ENCODE results near the gene DNAJC13. TPM values are rescaled to one million over a fixed set of nuclear protein-coding genes. Genes with fewer than 3 reads are reported as not detected.
A peak's percentile ranks its signal among the peaks of the same experiment; 100 is the strongest.
"Not testable (repeated sequence)": the region's sequence is repeated elsewhere in the genome, so short reads cannot be mapped to it uniquely, and the experiment has no call there.

Gene DNAJC13, protein sequence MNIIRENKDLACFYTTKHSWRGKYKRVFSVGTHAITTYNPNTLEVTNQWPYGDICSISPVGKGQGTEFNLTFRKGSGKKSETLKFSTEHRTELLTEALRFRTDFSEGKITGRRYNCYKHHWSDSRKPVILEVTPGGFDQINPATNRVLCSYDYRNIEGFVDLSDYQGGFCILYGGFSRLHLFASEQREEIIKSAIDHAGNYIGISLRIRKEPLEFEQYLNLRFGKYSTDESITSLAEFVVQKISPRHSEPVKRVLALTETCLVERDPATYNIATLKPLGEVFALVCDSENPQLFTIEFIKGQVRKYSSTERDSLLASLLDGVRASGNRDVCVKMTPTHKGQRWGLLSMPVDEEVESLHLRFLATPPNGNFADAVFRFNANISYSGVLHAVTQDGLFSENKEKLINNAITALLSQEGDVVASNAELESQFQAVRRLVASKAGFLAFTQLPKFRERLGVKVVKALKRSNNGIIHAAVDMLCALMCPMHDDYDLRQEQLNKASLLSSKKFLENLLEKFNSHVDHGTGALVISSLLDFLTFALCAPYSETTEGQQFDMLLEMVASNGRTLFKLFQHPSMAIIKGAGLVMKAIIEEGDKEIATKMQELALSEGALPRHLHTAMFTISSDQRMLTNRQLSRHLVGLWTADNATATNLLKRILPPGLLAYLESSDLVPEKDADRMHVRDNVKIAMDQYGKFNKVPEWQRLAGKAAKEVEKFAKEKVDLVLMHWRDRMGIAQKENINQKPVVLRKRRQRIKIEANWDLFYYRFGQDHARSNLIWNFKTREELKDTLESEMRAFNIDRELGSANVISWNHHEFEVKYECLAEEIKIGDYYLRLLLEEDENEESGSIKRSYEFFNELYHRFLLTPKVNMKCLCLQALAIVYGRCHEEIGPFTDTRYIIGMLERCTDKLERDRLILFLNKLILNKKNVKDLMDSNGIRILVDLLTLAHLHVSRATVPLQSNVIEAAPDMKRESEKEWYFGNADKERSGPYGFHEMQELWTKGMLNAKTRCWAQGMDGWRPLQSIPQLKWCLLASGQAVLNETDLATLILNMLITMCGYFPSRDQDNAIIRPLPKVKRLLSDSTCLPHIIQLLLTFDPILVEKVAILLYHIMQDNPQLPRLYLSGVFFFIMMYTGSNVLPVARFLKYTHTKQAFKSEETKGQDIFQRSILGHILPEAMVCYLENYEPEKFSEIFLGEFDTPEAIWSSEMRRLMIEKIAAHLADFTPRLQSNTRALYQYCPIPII (N-terminal part only)
- total RNA-seq, result 10 to 100 TPM; 18.6 to 51.0 (median 30.2) TPM

DNA sequence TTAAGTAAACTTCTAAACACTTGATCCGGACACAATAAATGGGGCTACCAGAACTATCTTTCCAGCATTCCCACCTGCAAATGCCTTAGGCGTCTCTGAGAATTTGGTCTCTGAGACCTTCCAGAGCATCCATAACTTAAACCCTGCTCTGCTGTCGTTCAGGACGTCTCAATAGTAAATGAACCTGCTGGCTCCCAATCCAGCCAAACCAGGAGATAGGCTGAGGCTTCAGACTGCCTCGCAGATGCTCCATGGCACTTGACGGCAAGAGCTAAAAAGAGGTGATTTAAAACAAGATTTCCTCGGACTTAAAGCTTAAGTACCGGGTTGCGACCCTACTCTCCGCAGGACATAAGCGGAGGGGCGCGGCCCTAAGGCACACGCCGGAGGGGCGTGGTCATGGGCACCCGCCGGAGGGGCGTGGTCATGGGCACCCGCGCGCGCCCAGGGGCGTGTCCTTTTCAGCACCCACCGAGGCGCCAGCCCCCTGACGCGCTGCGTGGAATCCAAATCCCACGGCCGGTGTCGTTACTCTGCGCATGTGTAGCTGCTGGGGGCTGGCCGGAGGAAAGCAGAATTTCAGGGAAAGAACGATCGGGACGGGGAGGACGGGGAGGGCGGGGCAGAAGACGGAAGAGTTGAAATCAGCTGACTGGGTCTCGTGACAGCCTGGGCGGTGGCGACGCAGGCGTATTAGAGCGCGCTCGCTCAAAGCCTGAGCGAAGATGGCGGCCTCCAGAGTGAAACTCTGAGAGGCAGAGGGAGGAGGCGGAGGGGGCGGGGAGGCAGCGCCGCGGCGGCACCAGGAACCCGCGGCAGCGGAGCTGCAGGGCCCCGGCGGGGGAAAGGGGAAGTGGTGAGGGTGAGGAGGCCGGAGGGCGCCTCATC, at the start of gene DNAJC13:
Gene DNAJC13 (plus strand): TSS at position 696 of the 888 bp plus-strand sequence. CDS start 17,049 bp downstream, outside the sequence.
- ATAC-seq (replicated peaks in 6 of 8), result peak; percentile 86 to 94 (median 91)
- H3K4me1 ChIP-seq (replicated peaks in 1 of 2), result peaks cover 5 to 10% of the 10 kb centered on the region in 2 donors
- peak within 1 kb of the TSS; percentile 79 to 98 (median 87) for H3K4me3 ChIP-seq
- H3K27ac ChIP-seq, result peak within 1 kb of the TSS; percentile 79 to 88
- in situ Hi-C loops (cut with MboI; ENCODE audit: low pct_unique_long_range_greater_than_20kb in 2 of 9, low sequenced_read_pairs in 9 of 9, unreplicated experiment in 9 of 9), result no loop called here
- WGBS, 10 experiments, result 0 to 40% (median 8%) methylated on average over 1 to 37 of the region's 63 CpGs; no CpG with 5 or more reads in 1 of the 10 experiments

DNA sequence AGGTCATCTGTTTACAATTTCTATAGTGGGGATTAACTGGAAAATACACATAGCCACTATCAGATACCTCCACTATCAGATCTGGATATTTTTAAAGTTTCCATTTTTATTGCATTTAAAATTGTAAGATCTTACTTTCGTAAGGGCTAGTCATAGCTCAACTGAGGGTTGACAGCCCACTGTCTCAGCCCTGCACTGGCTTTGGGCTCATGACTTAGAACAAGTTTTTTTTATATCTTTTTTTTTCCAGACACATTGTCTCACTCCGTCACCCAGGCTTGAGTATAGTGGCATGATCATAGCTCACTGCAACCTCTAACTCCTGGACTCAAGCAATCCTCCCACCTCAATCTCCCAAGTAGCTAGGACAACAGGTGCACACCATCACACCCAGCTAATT, 48.8 kb upstream of the DNAJC13 start:
- no peak for ATAC-seq (replicated peaks in 6 of 8)
- H3K27ac ChIP-seq, result no peak overlapping the region
- WGBS, 10 experiments, result 60 to 100% (median 85%) methylated on average over 1 to 2 of the region's 2 CpGs; no CpG with 5 or more reads in 2 of the 10 experiments
- no peaks in the 10 kb centered on the region for H3K4me1 ChIP-seq (replicated peaks in 1 of 2)
- H3K4me3 ChIP-seq, result no peak overlapping the region
- in situ Hi-C loops (cut with MboI; ENCODE audit: low pct_unique_long_range_greater_than_20kb in 2 of 9, low sequenced_read_pairs in 9 of 9, unreplicated experiment in 9 of 9), result no loop called here

DNA sequence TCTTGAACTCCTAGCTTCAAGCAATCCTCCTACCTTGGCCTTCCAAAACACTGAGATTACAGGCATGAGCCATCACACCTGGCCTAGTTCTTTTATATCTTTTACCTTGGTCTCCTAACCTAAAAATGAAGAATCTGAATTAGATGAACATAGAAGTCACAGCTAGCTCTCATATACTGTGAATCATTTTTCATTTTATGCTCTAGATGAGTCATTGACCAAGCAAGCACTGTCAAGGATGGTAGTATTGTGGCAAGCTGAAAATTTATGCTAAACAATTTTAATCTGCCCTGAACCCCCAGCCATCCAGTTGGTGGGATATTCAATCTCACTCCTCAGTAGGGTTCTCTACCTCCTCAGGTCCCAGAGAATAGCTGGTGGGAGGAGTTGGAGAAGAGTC, 48.3 kb upstream of the DNAJC13 start:
- no peak for ATAC-seq (replicated peaks in 6 of 8)
- H3K4me1 ChIP-seq (replicated peaks in 1 of 2), result no peaks in the 10 kb centered on the region
- in situ Hi-C loops (cut with MboI; ENCODE audit: low pct_unique_long_range_greater_than_20kb in 2 of 9, low sequenced_read_pairs in 9 of 9, unreplicated experiment in 9 of 9), result no loop called here
- H3K4me3 ChIP-seq, result no peak overlapping the region
- H3K27ac ChIP-seq, result no peak overlapping the region

DNA sequence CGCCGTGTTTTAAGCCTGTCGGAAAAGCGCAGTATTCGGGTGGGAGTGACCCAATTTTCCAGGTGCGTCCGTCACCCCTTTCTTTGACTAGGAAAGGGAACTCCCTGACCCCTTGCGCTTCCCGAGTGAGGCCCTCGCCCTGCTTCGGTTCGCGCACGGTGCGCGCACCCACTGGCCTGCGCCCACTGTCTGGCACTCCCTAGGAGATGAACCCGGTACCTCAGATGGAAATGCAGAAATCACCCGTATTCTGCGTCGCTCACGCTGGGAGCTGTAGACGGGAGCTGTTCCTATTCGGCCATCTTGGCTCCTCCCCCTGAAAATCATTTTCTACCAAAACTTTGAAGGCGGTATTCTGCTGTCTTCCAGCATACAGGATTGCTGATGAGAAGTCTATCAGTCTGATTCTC, 40.4 kb upstream of the DNAJC13 start:
- H3K4me1 ChIP-seq (replicated peaks in 1 of 2), result peaks cover 13 to 32% of the 10 kb centered on the region in 2 donors
- WGBS, 10 experiments, result 5 to 100% (median 31%) methylated on average over 1 to 13 of the region's 25 CpGs; no CpG with 5 or more reads in 4 of the 10 experiments
- H3K4me3 ChIP-seq, result peak overlapping the region; percentile 20 to 39 (median 33)
- in situ Hi-C loops (cut with MboI; ENCODE audit: low pct_unique_long_range_greater_than_20kb in 2 of 9, low sequenced_read_pairs in 9 of 9, unreplicated experiment in 9 of 9), result not testable (repeated sequence)
- H3K27ac ChIP-seq, result peak overlapping the region in 1 of 2 donors; percentile 53
- ATAC-seq (replicated peaks in 6 of 8), result peak in 3 of 8 experiments; percentile 29 to 64 (median 39)

DNA sequence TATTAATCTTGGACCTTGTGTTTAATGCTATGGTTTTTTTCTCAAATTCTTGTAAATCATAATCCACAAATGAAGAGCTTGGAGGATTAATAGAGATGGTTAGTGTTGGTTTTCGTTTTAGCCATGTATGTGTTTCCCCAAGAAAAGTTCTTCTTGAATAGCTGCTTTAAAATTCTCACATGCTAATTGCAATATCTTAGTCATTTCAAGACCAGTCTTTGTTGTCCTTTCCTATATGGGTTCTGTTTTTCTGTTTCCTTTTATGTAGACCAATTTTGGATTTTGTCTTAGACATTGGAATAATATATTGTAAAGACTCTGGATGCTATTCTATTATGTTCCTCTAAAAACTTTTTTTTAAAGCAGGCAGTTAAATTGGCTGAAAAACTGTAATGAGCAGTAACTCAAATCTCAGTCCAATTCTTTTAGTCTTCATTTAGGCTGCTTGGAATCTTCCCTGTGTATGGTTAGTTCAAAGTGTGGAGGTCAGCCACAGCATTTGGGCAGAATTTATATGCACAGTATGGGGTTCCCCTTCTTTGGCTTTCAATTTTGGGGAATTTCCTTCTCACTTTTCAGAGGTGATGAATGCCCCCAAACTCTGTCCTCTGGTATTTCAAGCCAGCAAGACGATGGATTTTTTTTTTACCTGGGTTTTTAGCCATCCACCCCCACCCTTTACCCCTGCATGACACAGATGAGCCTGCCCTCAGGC, 39.1 kb upstream of the DNAJC13 start:
- Histone ChIP-seq H3K4me1 (replicated peaks in 1 of 2) (peaks cover 23 to 42% of the 10 kb centered on the region in 2 donors), H3K27ac (no peak overlapping the region), H3K4me3 (no peak overlapping the region)
- no peak for ATAC-seq (replicated peaks in 6 of 8)
- 6 to 100% (median 77%) methylated on average over 1 to 2 of the region's 2 CpGs for WGBS, 10 experiments
- in situ Hi-C loops (cut with MboI; ENCODE audit: low pct_unique_long_range_greater_than_20kb in 2 of 9, low sequenced_read_pairs in 9 of 9, unreplicated experiment in 9 of 9), result no loop called here

DNA sequence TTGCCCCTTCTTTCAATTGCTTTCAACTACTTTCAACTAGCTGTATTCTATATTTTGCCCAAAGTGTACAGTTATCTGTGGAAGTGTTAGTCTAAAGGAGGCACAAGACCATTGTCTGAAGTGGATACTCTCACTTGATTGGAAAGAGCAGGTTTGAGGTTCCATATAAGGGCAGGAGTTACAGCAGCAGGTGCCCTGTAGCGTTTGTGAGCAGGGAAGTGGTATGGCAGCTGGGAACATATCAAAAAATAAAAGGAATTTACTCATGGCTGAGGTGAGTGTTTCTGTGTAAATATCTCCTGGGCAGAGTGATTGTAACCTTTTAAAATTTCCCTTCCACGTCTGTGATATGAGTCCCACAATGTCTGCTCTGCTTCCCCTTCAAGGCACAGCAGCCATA, 38.5 kb upstream of the DNAJC13 start:
- WGBS, 10 experiments, result 0 to 73% (median 17%) methylated on average over 1 of the region's 2 CpGs; no CpG with 5 or more reads in 5 of the 10 experiments
- Histone ChIP-seq H3K27ac (no peak overlapping the region), H3K4me1 (replicated peaks in 1 of 2) (peaks cover 23 to 42% of the 10 kb centered on the region in 2 donors), H3K4me3 (no peak overlapping the region)
- ATAC-seq (replicated peaks in 6 of 8), result no peak
- in situ Hi-C loops (cut with MboI; ENCODE audit: low pct_unique_long_range_greater_than_20kb in 2 of 9, low sequenced_read_pairs in 9 of 9, unreplicated experiment in 9 of 9), result no loop called here

DNA sequence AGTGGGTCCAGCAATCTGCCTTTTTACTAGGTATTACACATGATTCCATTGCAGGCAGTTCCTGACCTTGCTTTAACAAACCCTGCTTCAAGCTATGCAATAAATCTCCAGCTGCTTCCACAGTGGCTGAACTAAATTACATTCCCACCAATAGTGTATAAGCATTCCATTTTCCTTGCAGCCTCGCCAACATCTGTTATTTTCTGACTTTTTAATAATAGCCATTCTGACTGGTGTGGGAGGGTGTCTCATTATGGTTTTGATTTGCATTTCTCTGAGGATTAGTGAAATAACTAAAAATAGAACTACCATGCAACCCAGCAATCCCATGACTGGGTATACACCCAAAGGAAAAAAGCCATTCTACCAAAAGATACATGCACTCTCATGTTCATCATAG, 36.4 kb upstream of the DNAJC13 start:
- peaks cover 23 to 42% of the 10 kb centered on the region in 2 donors for H3K4me1 ChIP-seq (replicated peaks in 1 of 2)
- H3K27ac ChIP-seq, result peak overlapping the region in 1 of 2 donors; percentile 39
- in situ Hi-C loops (cut with MboI; ENCODE audit: low pct_unique_long_range_greater_than_20kb in 2 of 9, low sequenced_read_pairs in 9 of 9, unreplicated experiment in 9 of 9), result no loop called here
- WGBS, 10 experiments, result 0 to 75% (median 60%) methylated on average over 1 of the region's 1 CpG; no CpG with 5 or more reads in 5 of the 10 experiments
- peak; percentile 77 to 93 (median 84) for ATAC-seq (replicated peaks in 6 of 8)
- no peak overlapping the region for H3K4me3 ChIP-seq

DNA sequence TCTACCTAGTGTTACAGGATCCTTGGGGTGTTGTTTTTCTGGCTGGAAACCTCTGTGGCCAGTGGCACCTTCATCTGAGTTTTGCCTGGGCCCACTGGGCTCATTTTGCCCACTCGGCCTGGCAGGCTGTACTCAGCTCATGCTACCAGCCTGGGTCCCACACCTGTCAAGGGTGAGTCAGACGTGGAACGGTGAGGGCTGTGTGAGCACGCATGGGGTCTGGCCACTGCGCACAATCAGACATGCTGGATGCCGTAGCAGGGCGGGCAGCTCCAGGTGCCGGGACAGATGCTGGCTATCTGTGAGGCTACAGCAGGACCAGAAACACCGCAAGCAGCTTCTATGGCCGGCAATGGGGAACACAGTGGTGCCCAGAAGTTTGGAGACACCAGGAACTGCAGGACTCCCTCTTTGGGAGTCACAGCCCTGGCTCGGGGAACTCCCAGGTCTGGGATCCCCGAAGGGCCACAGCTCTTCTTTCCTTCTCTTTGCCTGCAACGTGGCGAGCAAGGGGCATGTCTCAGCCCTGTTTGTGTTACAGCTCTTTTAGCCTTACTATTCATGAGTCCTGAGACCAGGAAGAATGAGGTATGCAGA, 35.9 kb upstream of the DNAJC13 start:
- 40 to 90% (median 75%) methylated on average over 1 to 2 of the region's 14 CpGs; no CpG with 5 or more reads in 6 of the 10 experiments for WGBS, 10 experiments
- peak in 7 of 8 experiments; percentile 11 to 72 (median 36) for ATAC-seq (replicated peaks in 6 of 8)
- in situ Hi-C loops (cut with MboI; ENCODE audit: low pct_unique_long_range_greater_than_20kb in 2 of 9, low sequenced_read_pairs in 9 of 9, unreplicated experiment in 9 of 9), result no loop called here
- Histone ChIP-seq H3K27ac (peak overlapping the region; percentile 20 to 39), H3K4me1 (replicated peaks in 1 of 2) (peaks cover 23 to 42% of the 10 kb centered on the region in 2 donors), H3K4me3 (no peak overlapping the region)

DNA sequence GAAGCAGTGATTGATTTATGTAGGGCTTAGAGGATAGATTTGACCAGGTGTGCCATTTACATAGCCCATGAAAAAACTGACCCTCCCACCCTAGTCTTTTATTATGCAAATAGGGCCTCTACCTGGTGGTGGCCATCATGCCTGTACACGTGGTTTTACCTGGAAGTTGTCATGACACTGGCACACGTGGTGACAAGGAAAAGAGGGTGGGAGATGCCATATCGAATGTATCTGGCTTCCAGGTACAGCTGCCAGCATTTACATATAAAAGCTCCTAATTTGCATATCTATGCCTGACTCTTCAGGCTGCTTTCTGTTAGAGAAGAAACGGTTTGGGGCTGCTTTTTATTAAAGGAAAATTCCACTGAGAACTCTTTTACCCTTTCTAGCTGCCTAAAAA, 35.0 kb upstream of the DNAJC13 start:
- no peak overlapping the region for H3K27ac ChIP-seq
- H3K4me3 ChIP-seq, result no peak overlapping the region
- ATAC-seq (replicated peaks in 6 of 8), result no peak
- 0 to 58% (median 8%) methylated on average over 1 to 4 of the region's 4 CpGs; no CpG with 5 or more reads in 1 of the 10 experiments for WGBS, 10 experiments
- peaks cover 23 to 42% of the 10 kb centered on the region in 2 donors for H3K4me1 ChIP-seq (replicated peaks in 1 of 2)
- in situ Hi-C loops (cut with MboI; ENCODE audit: low pct_unique_long_range_greater_than_20kb in 2 of 9, low sequenced_read_pairs in 9 of 9, unreplicated experiment in 9 of 9), result no loop called here

DNA sequence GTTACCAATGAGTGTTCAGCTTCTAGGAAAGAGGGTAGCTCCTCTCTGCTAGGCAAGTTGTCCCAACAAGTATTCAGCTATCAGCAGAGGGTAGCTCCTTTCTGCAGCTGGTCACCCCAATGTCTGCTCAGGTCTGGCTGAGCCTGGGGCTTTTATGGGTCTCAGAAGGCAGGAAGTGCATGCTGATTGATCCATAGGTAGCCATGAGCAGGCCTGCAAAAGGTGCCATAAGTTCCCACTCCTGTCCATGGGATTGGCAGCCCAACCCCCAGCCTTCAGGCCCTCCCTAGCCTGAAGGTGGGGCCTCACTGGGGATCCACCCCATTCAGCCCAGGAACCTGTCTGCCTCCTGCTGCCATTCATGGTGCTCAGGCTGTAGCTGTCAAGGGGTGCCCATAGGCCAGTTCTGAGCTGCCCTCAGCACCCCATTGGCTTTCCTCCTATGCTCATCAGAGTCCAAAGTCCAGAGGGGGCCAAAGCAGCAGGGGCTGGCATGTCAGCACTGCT, 34.6 kb upstream of the DNAJC13 start:
- ATAC-seq (replicated peaks in 6 of 8), result peak in 2 of 8 experiments; percentile 15 to 23
- in situ Hi-C loops (cut with MboI; ENCODE audit: low pct_unique_long_range_greater_than_20kb in 2 of 9, low sequenced_read_pairs in 9 of 9, unreplicated experiment in 9 of 9), result no loop called here
- Histone ChIP-seq H3K4me3 (no peak overlapping the region), H3K4me1 (replicated peaks in 1 of 2) (peaks cover 23 to 37% of the 10 kb centered on the region in 2 donors), H3K27ac (no peak overlapping the region)

DNA sequence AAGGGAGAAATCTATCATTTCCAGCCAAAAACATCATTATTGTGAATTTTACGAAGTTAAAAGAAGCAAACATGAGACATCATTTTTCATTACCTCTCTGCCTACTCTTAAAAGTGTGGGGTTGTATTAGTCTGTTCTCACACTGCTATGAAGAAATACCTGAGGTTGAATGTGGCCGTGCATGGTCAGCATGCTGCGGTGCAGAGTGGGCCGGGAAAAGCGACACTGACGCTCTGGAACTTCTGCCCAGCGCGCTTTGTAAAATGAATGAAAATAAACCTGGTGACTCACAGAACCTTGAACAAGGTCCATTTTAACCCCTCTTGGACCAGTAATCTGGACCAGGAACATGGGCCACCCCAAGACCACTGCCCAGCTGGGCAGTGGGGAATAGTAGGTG, 31.0 kb upstream of the DNAJC13 start:
- no peak overlapping the region for H3K4me3 ChIP-seq
- H3K27ac ChIP-seq, result no peak overlapping the region
- WGBS, 10 experiments, result 80 to 100% (median 88%) methylated on average over 1 to 8 of the region's 8 CpGs; no CpG with 5 or more reads in 1 of the 10 experiments
- H3K4me1 ChIP-seq (replicated peaks in 1 of 2), result peaks cover 16 to 17% of the 10 kb centered on the region in 2 donors
- no peak for ATAC-seq (replicated peaks in 6 of 8)
- in situ Hi-C loops (cut with MboI; ENCODE audit: low pct_unique_long_range_greater_than_20kb in 2 of 9, low sequenced_read_pairs in 9 of 9, unreplicated experiment in 9 of 9), result no loop called here

All from motor neuron (in vitro differentiated cells).